Panc1 (cell line): Measurements from ENCODE around the gene ETV5. TPM values are rescaled to one million over a fixed set of nuclear protein-coding genes. Genes with fewer than 3 reads are reported as not detected.
A peak's percentile ranks its signal among the peaks of the same experiment; 100 is the strongest.

Source experiments
- ATAC-seq: fragments of 200-7000 bp; cut with Tn5 transposase; 2 replicates; pipeline ENCODE4 v1.9.1; 2020; ENCODE audit warnings: mild to moderate bottlenecking, moderate library complexity
- BruUV-seq: library from RNA; stranded (reverse); fragments of 400-500 nt; replicated peaks from 2 replicates; lab custom pipeline; 2021; lab: Mats Ljungman, UMichigan
- CTCF ChIA-PET: fragments of 300-600 bp; sonication (Branson Sonifier 250); formaldehyde crosslinking; loops from one replicate; lab custom pipeline; 2022; ENCODE audit warnings: antibody characterized with exemption; lab: Charles Lee
- POLR2A ChIA-PET: fragments of 300-600 bp; sonication (Branson Sonifier 250); formaldehyde crosslinking; loops from one replicate; lab custom pipeline; 2022; ENCODE audit warnings: antibody characterized with exemption; lab: Charles Lee
- DNase-seq: peaks from one replicate; pipeline ENCODE4 v3.0.0-alpha.2; 2010; ENCODE audit warnings: low read depth, low spot score
- H3K27ac ChIP-seq: 2 replicates; pipeline ENCODE4 v1.5.1; 2011; ENCODE audit warnings: mild to moderate bottlenecking, low read length, inconsistent platforms
- H3K27me3 ChIP-seq: fragments of 200-500 bp; sonication (Bioruptor generic); 2 replicates; pipeline ENCODE4 v1.6.0; 2014; ENCODE audit warnings: low read length, inconsistent platforms; ENCODE audit not compliant: control insufficient read depth, insufficient read depth
- H3K36me3 ChIP-seq: fragments of 200-500 bp; sonication (Bioruptor generic); 2 replicates; pipeline ENCODE4 v1.5.1; 2014; ENCODE audit warnings: inconsistent platforms, mild to moderate bottlenecking, low read length, moderate library complexity; ENCODE audit not compliant: control insufficient read depth, insufficient read depth
- H3K4me1 ChIP-seq: 2 replicates; pipeline ENCODE4 v1.5.1; 2011; ENCODE audit warnings: inconsistent platforms, mild to moderate bottlenecking, low read length, moderate library complexity; ENCODE audit not compliant: control insufficient read depth, insufficient read depth
- H3K4me3 ChIP-seq, 2 experiments: 2 replicates each; pipeline ENCODE4 v1.5.1; 2011 to 2012; ENCODE audit warnings: low read depth in 2 of 2, low read length in 2 of 2, mild to moderate bottlenecking in 2 of 2, inconsistent platforms in 1 of 2, moderate library complexity in 1 of 2
- H3K9me3 ChIP-seq: fragments of 200-500 bp; sonication (Bioruptor generic); 2 replicates; pipeline ENCODE4 v1.5.1; 2014; ENCODE audit warnings: low read depth, mild to moderate bottlenecking, inconsistent platforms, low read length, moderate library complexity; ENCODE audit not compliant: control insufficient read depth, insufficient read depth
- CTCF ChIP-seq: fragments of 450-650 bp; IDR thresholded peaks from 2 replicates; pipeline ENCODE4 v1.5.1; 2017; ENCODE audit warnings: mild to moderate bottlenecking
- POLR2AphosphoS5 ChIP-seq: IDR thresholded peaks from 2 replicates; pipeline ENCODE4 v1.6.1; 2012; ENCODE audit warnings: mild to moderate bottlenecking, low read depth, low read length, moderate library complexity
- REST ChIP-seq, 2 experiments: IDR thresholded peaks; 2 replicates each; pipeline ENCODE4 v1.6.1; 2011 to 2012; ENCODE audit warnings: low read depth in 2 of 2, control low read depth in 1 of 2, low read length in 1 of 2, mild to moderate bottlenecking in 1 of 2, moderate library complexity in 1 of 2; ENCODE audit not compliant: insufficient read depth in 1 of 2
- SIN3A ChIP-seq: IDR thresholded peaks from 2 replicates; pipeline ENCODE4 v1.6.1; 2012; ENCODE audit warnings: low read depth, mild to moderate bottlenecking, low read length, moderate library complexity, borderline replicate concordance; ENCODE audit not compliant: insufficient read depth
- TCF7L2 ChIP-seq: IDR thresholded peaks from 2 replicates; pipeline ENCODE4 v1.6.1; 2011; ENCODE audit warnings: mild to moderate bottlenecking, low read depth, low read length, inconsistent platforms
- in situ Hi-C: cut with HindIII; loops from 2 replicates; pipeline ENCODE4 v1.10.0; 2016; ENCODE audit warnings: low sequenced_read_pairs, low pct_unique_long_range_greater_than_20kb
- intact Hi-C: fragments of 100-400 bp; cut with micrococcal nuclease; formaldehyde crosslinking; loops from one replicate; pipeline ENCODE4 v1.10.0; 2022; ENCODE audit not compliant: unreplicated experiment
- total RNA-seq: library from RNA; stranded (reverse); gene quantifications from one replicate; pipeline ENCODE4 v1.2.1, GENCODE V29; 2021; ENCODE audit not compliant: unreplicated experiment

The ETV5 gene
- total RNA-seq, 1 experiment from 2014 or later, result 79.3 TPM

GRCh38 chr3:186105543-186105942 is 3.3 kb downstream of the ETV5 start:
- H3K36me3 ChIP-seq, result peaks cover 11% of the 10 kb centered on the region; the same call in 1 of the 2 replicates
- TF ChIP-seq SIN3A (no peak), REST (IDR thresholded peaks at IDR 0.05; ENCODE audit: insufficient read depth in 1 of 2, low read depth in 2 of 2, low read length in 1 of 2) (no peak), CTCF (no peak), POLR2AphosphoS5 (no peak), TCF7L2 (no peak)
- ATAC-seq, result no peak
- 0 out of 2 replicates have a peak, but pooled peaks cover 1% of the 10 kb centered on the region for H3K27me3 ChIP-seq
- intact Hi-C loops (loop anchor here (5.0 kb wide), 2 partner anchors 123 to 137 kb away; no protein-coding TSS in a partner anchor), in situ Hi-C loops (no loop called here)
- DNase-seq, result no peak
- H3K4me3 ChIP-seq, result no peak overlapping the region
- peak overlapping the region; percentile 65 for H3K27ac ChIP-seq
- peaks cover 39% of the 10 kb centered on the region for H3K4me1 ChIP-seq
- ChIA-PET CTCF (no interaction called here), POLR2A (no interaction called here)
- no TSS peak for BruUV-seq
- no peaks in the 10 kb centered on the region for H3K9me3 ChIP-seq

GRCh38 chr3:186102687-186103086 is 6.2 kb downstream of the ETV5 start:
- ChIA-PET POLR2A (no interaction called here), CTCF (interaction anchor here (0.7 kb wide), 1 partner anchor 442 kb away, joined by 6 read pairs; no protein-coding TSS in a partner anchor)
- no TSS peak for BruUV-seq
- Histone ChIP-seq H3K4me3 (no peak overlapping the region), H3K27ac (no peak overlapping the region), H3K36me3 (peaks cover 14% of the 10 kb centered on the region; the same call in 1 of the 2 replicates), H3K9me3 (no peaks in the 10 kb centered on the region), H3K4me1 (peaks cover 61% of the 10 kb centered on the region), H3K27me3 (no peaks in the 10 kb centered on the region)
- DNase-seq (no peak), ATAC-seq (no peak)
- no peak for TF ChIP-seq CTCF
- TF ChIP-seq REST (IDR thresholded peaks at IDR 0.05; ENCODE audit: insufficient read depth in 1 of 2, low read depth in 2 of 2, low read length in 1 of 2), result no peak
- no peak for TF ChIP-seq SIN3A
- no peak for TF ChIP-seq TCF7L2
- TF ChIP-seq POLR2AphosphoS5, result no peak
- in situ Hi-C loops, result no loop called here
- intact Hi-C loops, result no loop called here
